NCI-H1417 (cell line): ENCODE results near the gene GFRA1.

ENCODE experiments used
- DNase-seq, 3 experiments: peaks; one replicate each; lab custom pipeline; 2025; lab: John Stamatoyannopoulos, UW

Gene GFRA1

DNA sequence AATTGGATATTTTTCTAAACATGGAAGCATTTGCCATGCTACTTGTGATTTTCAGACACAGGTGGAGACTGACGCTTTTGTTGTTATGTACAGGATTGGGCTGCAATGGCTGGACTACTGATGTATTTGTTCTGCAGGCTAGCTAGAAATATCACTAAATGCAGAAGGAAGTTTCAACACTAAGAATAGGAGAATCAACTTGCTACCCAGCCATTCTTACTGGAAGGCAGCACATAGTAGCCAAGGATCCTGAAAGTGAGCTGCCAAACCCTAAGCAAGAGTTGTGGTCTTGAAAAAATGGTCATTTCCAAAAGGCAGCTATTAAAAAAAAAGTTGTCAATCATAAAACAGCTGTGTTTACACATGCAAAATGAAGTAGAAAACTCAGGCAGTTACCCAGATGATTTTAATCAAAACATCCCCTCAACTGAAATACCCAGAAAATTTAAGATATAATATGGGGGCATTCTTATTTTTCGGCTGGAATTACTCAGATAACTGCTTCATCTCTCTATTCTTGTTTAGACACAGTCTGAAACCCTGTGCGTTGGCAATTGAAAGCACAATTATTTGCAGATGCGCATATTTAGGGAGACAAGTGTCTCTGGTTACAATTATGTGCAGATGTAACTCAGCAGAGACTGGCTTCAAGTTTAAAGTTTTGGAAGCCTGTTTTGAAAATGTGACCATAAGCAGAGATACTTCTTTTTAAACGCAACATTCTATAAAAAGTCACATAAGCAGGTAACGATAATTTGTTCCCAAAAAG, 31.2 kb downstream of the GFRA1 start:
- DNase-seq: no peak

DNA sequence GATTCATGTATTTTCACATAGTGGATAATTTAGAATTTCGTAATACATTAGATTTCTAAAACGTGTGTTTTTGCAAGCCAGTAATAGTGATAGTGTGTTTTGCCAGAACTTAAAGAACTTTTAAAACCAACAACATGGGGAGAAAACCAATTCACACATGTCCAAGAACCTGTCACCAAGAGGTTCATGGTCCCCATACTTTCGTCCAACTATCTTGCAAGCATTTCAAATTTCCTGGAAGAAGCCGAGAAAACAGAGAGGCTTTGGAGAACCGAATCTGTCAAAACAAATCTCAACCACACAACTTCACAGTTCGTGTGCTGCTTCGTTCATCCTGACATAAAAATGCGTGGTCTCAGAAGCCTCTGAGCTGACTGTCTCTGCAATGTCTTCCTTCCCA, 31.9 kb downstream of the GFRA1 start:
- DNase-seq: no peak

DNA sequence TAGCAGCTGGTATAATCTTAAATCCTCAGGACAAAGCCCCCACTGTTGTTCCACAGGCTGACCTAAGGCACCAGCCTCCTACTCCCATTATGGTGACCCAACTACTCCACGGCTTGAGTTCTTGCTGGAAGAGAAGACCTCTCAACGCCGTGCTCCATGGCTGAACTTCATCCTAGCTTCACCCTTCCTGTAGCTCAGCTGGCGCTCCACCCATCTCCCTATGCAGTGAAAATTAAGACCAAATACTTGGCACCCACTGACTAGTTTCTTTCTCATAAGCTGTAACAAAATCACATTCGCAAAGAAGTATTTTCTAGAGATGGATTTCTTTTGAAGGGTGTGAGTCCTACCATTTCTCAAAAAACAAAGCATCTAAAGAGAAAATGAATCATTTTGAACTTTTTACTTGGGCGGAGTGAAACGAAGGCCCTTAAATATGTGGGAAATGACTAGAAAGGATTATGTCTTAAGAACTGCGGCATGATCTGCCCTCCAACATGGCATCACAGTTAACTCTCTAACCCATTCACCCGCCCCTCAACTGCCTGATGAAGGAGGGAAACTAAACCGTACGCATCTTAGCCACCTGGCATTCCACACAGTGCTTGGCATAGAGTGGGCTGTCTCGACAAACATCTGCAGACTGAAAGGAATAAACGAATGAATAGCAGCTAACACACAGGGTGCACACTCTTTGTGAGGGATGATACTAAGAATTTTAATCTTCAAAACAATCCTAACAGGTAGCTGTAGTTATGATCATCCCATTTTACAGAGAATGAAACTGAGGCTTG, 32.7 kb downstream of the GFRA1 start:
- no peak for DNase-seq

DNA sequence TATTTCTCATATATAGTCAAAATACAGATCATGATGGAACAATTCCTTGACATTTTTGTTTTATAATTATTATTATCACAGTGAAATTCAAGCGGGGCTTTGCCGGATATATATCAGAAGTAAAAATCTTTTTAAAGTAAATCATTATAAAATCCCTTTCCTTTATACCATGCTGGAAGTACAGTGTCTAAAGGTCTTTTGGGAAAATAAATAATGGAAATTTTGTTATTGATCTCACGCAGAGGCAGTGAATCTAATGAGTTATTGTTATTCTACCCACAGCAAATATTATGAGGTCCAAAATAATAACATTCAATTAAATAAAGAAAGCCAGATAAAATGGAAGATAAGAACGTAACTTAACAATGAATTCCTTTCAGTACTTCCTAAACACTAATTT, 33.8 kb downstream of the GFRA1 start:
- no peak for DNase-seq

DNA sequence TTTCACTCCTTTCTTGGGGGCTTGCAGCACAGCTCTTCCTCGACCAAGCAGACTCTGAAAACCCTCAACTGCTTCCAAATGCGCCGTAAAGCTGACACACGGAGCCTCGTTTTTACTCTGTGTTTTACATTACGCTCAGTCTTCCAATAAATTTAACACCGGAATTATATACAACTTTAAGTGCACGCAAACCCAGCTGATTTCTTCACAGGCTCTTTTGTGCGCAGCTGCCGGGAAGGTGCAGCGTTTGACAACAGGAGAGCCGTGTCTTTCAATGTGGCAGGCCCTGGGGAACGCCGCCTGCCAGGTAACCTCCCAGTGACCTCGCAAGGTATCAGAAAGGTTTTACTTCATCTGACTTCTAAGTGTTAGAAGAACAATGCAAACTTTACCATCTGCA, 35.0 kb downstream of the GFRA1 start:
- DNase-seq: no peak

DNA sequence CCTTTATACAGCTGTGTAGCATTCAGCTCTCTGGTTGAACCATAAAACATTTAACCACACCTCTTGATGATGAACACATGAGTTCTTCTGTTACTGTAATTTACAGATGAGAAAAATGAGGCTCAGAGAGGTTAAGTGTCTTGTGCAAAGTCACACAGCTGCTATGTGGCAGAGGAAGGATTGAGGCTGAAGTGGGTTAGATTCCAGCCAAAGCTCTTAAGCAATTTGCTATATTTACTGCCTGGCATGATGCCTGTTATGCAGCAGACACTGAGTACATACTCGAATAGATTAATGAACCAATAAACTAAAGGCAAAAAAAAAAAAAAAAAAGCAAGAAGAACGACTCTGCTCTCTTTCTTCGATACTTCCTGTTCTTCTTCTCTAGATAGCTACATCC, 35.7 kb downstream of the GFRA1 start:
- DNase-seq: peak in 1 of 3 experiments; percentile 13

DNA sequence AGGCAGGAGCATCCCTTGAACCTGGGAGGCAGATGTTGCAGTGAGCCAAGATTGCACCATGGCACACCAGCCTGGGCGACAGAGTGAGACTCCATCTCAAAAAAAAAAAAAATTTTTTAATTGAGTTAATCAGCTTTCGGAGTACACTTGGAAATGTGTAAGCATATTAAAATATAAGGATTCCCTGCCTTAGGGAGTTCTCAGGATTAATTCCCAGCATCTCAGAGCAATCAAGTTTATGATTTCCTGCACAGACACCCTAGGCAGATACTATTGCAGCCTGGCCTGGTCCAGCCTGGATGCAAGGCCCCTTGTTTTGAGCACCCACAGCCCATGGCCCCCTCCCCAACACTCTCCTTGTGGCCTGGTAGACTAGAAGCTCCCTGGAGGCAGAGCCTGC, 39.8 kb downstream of the GFRA1 start:
- no peak for DNase-seq

DNA sequence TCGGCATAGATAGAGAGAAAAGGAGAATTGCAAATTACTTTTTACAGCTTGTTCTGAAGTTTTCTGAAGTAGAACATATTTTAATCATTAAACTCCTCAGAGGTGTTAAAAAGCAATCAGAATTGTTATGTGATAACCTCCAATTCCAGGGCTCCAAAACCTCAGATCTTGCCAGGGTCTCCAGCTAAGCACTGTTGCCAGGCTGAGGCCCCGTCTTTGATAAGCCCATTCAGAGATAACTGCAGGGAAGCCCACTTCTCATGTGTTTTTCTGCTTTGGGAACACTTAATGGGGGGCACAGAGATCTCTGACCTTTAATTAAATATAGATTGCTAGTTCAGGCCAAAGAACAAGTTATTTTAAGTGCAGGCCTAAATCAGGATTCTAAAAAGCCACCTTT, 40.4 kb downstream of the GFRA1 start:
- DNase-seq: no peak

DNA sequence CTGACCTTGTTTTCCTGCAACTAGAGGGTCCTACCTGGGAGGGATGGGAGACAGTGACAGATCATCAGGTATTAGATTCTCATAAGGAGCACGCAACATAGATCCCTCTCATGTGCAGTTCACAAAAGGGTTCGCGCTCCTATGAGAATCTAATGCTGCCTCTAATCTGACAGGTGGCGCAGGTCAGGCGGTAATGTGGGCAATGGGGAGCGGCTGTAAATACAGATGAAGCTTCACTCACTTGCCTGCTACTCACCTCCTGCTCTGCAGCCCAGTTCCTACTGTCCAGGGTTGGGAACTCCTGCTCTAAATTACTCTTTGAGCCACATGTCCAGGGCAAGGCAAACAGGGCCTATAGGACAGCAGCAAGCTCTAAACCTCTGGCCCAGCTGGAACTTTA, 46.2 kb downstream of the GFRA1 start:
- no peak for DNase-seq

DNA sequence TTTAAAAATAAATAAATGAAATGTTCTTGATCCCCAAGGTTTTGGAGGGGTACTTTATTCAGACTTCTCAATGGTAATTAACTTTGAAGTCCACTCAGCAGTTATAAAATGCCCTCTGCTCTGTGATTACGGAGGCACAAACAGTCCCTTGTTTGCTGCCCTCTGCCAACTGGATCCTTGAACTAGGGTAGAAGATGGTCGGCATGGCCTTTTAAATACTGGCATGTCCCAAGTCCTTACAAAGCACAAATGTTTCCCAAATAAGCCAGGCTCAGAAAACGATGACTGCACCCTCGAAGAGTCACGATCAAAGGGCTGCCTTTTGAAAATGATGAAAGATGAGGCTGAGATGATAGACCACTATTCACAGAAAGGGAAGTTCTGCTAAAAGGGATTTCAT, 47.0 kb downstream of the GFRA1 start:
- DNase-seq: no peak

DNA sequence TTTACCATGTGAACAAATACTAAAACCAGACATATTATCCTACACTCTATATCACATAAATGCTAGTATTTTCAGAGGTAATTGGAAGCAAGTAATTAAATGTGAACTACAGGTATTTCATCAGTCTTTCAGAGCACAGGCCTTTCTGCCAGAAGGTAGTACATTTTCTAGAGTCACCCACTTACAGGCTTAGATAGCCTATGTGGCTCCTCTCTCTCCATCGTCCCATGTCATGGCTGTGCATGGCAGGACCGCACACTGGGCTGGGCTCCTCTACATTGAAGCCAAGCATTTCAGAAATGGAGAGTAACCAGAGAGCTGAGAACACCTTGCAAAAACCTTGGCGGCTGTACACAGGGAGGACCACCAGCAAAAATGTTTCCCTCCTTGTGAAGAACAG, 49.7 kb downstream of the GFRA1 start:
- no peak for DNase-seq

DNA sequence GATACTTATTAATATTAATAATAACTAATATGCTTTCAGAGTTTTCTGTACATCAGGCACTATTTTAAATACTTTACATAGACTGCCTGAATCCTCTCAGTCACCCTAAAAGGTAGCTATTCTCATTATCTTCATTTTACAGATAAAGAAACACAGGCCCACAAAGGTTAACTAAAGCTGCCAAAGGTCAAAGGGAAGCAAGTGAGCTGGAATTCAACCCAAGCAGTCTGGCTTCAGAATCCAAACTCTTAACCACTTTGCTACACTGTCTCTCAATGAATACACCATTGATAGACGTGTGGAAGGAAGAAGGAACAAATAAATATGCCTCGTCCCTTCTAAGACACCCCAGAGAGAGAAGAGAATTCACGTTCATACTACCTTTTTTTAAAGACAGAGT, 52.0 kb downstream of the GFRA1 start:
- no peak for DNase-seq

DNA sequence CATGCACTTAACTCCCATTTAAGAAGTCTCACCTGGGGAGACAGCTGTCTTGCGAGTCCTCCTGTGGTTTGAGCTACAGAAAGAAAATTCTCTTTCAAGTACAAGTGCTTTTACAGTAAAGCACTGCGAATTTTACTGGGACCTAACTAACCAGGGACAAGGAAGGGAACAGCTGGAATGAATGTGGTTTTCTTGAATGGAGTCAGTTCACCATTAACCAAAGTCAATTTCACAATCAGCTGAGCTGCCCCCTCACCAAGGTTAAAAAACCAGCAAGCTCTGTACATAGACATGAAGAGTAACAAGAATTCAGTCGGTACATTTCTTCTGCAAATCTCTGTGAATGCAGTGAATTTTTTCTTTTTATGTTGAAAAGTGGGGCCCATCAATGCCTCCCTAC, 56.3 kb downstream of the GFRA1 start:
- DNase-seq: no peak

DNA sequence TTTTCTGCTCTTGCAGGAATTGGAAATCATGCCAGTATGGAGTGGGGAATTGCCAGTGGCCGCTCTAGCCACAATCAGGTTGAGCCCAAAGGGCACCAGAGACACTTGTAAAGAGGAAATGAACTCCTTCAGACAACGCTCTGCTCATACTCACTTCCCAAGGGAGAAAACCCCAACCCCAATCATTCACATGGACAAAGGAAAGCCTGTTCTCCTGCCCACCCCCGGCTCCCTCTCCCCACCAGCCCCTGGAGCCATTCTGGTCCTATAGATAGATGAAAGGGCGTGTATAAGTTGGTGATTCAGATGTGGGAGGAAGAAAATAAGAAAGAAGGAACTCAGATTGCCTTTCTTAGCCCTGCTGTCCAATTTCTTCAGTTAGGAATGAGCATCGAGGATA, 57.4 kb downstream of the GFRA1 start:
- DNase-seq: no peak

DNA sequence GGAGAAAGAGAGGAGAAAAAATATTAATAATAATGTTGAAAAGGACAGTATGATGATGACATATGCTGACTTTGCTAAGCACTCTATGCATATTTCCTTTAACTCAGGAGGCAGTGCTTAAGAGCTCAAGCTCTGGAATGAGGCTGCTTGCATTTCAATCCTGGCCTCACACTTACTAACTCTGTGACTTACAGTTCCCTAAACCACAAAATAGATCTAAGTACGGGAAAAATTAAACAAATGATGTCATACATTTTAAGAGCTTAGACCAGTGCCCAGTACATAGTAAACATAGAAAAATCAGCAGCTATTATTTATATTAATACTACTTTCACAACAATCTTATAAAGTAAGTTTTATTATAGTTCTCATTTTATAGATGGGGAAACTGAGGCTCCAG, 61.3 kb downstream of the GFRA1 start:
- no peak for DNase-seq

DNA sequence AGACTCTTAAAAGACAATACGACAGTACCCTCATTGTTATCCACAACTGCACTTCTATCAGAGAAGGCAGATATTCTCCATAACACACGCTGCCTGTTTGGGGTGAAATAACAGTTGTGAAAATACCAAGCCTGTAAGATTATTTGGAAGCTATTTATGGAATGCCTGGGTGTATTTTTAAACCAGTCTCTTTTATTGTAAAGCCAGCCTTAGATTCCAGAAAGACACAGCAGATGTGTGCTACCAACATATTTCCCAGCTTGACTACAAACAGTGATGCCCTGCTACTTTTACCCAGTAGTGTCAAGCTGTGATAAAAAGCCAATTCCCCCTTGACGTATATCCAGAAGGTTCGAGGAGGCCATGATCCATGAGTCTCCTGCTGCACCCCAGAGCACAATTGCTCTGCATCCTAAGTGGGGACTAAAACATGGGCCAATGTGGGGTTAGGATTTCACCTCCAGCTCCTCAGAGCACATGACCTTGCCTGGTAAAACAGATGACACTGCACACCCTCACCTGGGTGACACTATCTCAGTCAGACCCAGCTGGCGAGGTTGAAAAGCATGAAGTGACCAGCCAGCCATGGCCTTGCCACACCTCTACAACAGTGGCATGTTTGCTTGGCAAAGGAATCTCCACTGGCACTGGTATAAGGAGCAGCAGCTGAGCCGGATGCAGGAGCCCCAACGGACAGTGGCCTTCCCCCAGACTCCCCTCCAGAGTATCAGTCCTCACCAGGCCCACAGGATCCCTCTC, 62.2 kb downstream of the GFRA1 start:
- no peak for DNase-seq

DNA sequence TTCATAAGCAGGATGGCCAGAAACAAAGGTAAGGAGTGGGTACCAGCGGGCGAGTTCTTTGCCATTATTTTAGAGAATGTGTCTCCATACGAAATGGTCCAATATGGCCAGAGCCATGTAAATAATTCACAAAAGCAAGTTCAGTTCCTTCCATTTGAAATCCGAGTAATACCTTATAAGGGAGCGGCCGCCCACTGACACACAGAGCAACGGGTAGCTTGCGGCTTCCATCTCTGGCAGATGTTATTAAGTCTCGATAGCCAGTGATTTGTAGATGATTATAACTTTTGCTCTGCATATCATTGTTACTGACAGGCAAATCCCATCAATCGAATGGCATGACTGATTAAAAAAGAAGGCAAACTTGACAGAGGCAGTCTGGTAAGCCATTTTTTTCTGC, 63.2 kb downstream of the GFRA1 start:
- no peak for DNase-seq

DNA sequence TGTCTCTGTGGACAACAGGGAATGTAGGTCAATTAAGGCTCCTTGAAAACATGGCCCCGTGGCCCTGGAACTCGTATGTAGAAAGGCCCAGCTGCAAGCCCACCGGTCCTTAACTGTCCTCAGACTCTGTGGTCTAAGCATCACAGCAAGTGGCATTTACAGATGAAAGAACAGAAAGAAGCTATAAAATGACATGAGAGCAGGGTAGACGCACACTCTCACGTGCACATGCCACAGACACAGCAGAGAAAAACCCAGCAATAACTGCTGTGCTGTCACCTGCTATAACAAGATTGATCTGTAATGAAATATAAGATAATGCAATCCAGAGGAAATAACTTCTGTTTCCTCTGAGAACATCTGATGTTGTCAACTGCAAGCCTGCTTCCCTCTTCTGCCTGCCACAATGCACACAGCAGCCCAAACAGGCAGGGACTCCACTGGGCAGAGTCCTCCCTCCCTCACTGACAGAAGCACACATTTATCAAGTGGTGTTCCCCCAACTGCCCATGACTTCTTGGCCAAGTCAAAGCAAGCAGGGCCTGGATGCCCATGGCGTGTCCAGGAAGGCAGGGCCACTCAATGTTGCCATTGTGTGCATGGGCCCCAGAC, 63.9 kb downstream of the GFRA1 start:
- peak in 1 of 3 experiments; percentile 14 for DNase-seq

DNA sequence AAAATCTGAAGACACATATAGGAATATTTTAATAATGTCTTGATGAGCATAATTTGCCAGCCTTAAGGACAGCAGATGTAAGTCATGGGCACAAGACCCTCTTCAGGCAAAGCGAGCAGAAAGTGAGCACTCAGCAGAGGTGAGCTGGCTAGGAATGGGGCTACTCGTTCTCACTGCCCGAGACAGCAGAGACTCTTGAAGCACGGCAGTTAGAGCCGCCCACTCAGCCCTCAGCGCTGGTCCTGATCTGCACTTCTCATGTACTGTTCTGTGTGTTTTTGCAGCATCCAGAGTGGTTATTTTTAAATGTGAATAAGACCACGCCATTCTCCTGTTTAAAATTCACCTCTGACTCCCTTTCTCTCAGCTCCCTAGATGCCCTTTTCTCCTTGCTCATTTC, 65.3 kb downstream of the GFRA1 start:
- DNase-seq: no peak

DNA sequence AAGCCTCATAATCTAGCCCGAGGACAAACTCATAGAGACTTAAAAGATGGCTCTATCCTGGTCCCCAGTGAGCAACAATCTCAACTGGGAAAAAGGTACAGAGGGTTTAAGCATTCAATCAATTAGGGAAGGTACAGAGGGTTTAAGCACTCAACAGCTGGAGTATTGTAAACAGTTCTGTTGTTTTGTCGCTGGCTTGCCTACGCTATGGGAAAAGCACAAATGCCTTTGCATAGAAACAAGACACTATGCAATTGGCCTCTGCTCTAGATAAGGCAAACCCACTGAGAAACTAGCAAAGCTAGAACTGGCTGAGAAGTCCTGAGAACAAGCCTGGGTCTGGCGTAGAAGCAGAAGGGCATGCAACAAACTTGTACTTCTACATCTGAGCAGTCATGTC, 69.3 kb downstream of the GFRA1 start:
- no peak for DNase-seq

DNA sequence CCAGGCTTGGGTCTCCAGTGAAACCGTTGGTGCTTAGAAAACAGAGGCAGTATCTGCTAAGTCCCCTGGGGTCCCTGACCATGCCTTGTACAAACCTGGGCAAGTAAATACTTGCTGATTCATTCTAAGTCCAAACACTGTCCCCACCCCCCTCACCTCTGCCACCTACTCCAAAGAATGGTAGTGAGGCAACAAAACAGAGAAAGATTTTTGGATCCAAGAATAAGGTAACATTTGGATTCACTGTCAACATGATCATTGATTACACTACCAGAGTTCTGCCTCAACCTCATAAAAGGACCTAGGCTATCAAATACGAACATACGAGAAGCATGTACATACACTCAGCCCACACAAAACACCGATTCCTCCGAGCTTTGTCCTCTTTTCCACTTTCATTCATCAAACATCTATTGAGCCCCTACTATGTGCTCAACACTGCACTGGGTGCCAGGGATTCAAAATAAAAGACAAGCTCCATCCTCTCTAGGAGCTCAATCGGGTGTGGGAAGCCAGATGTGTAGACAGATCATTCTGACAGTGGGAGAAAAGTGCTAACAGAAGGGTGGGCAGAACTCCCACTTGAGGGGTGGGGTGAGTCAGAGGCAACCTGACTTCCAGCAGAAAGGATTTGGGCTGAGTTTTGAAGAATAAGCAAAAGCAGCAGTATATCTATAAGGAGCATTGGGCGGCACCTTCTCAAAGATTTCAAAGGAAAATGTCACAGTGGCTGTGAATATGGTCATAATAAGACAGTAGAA, 71.2 kb downstream of the GFRA1 start:
- no peak for DNase-seq

DNA sequence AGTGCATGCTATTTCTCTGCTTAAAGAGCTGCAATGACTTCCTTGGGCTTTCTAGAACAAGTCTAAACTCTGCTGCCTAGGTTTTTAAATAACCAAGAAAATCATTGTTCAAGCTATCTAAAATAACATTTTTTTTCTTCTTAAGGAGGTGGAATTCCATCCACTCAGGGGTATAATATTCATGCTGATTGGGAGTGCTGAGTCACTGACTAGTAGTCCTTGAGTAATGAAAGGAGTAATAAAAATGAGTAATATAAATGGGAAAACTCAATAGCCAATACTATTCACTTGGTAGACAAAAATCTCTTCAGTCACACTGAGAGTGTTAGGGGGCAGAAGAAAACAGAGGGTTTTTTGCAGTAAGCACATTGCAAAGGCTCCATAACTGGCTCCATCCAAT, 72.0 kb downstream of the GFRA1 start:
- no peak for DNase-seq
